ACC112 (cell line): ENCODE results near the gene BIRC3.

Experiments used
- H2AFZ ChIP-seq: fragments of 200-600 bp; sonication (generic); one replicate; pipeline ENCODE4 v1.6.0; 2017; ENCODE audit warnings: antibody characterized with exemption, low read length; ENCODE audit not compliant: unreplicated experiment
- H3K27ac ChIP-seq: fragments of 200-600 bp; sonication (generic); 2 replicates; pipeline ENCODE4 v1.5.1; 2014; ENCODE audit warnings: low read depth, mild to moderate bottlenecking, antibody characterized with exemption, low read length, moderate library complexity
- H3K27me3 ChIP-seq: fragments of 200-600 bp; sonication (generic); 2 replicates; pipeline ENCODE4 v1.6.1; 2014; ENCODE audit warnings: mild to moderate bottlenecking, antibody characterized with exemption, low read length, moderate library complexity, mixed read lengths; ENCODE audit not compliant: insufficient read depth
- H3K36me3 ChIP-seq: fragments of 200-600 bp; sonication (generic); 2 replicates; pipeline ENCODE4 v1.6.1; 2016; ENCODE audit warnings: mild to moderate bottlenecking, antibody characterized with exemption, low read length, moderate library complexity, mixed read lengths; ENCODE audit not compliant: insufficient read depth
- H3K4me1 ChIP-seq: fragments of 200-600 bp; sonication (generic); one replicate; pipeline ENCODE4 v1.6.1; 2016; ENCODE audit warnings: low read length, mixed read lengths; ENCODE audit not compliant: insufficient read depth, unreplicated experiment, control insufficient read depth
- H3K4me3 ChIP-seq: fragments of 200-600 bp; sonication (generic); 2 replicates; pipeline ENCODE4 v1.5.1; 2014; ENCODE audit warnings: mild to moderate bottlenecking, low read depth, low read length
- H3K79me2 ChIP-seq: fragments of 200-600 bp; sonication (generic); one replicate; pipeline ENCODE4 v1.6.0; 2016; ENCODE audit warnings: low read length; ENCODE audit not compliant: control insufficient read depth, unreplicated experiment, insufficient read depth

Gene BIRC3

DNA sequence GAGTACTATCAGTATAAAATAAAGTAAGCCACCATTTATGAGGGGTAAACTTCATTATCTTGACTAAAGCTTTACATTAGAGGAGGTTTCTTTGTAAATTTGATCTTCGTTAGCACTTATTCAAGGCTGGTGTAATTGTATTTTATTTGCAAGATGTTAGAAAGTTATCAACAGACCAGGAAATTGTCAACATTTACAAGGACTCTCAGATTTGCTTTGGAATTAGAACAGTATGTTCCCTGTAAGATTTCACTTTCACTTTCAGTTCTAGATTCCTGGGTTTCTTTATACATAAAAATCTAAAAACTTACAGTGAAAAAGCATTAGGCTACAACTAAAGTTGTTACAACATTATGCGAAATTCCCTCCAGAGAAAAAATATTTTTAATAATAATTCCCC lies 4.6 kb upstream of the BIRC3 start:
- Histone ChIP-seq H3K36me3 (no peaks in the 10 kb centered on the region), H2AFZ (peak overlapping the region; percentile 79), H3K79me2 (peaks cover 5% of the 10 kb centered on the region), H3K4me1 (peaks cover 21% of the 10 kb centered on the region), H3K4me3 (peak overlapping the region; percentile 68), H3K27ac (peak overlapping the region; percentile 82), H3K27me3 (no peaks in the 10 kb centered on the region)

DNA sequence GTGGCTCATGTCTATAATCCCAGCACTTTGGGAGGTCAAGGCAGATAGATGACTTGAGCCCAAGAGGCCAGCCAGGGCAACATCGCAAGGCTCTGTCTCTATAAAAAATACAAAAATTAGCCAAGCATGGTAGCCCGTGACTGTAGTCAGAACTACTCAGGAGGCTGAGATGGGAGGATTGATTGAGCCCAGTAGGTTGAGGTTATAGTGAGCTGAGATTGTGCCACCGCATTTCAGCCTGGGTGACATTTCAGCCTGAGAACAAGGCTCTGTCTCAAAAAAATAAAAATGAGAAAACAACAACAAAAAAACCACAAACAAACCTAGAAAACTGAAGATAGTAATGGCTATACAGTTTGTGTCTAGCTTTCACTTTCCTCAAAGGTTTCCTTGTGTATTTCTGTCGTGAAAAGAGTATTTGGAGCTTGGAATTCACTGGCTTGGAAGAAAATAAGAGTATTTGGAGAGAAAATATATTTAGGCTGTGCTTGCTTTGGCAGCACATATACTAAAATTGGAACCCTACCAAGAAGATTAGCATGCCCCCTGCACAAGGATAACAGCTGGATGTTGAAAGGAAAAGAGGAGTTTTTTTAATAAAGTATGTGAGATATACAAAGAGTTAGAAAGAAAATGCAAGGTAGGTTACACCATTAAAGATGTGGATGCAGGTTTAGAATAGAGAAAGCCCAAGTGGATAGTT lies 3.9 kb upstream of the BIRC3 start:
- H3K36me3 ChIP-seq, result no peaks in the 10 kb centered on the region
- H2AFZ ChIP-seq, result peak overlapping the region; percentile 79
- no peaks in the 10 kb centered on the region for H3K27me3 ChIP-seq
- H3K4me1 ChIP-seq, result peaks cover 28% of the 10 kb centered on the region
- peak overlapping the region; percentile 68 for H3K4me3 ChIP-seq
- peak overlapping the region; percentile 82 for H3K27ac ChIP-seq
- peaks cover 12% of the 10 kb centered on the region for H3K79me2 ChIP-seq

DNA sequence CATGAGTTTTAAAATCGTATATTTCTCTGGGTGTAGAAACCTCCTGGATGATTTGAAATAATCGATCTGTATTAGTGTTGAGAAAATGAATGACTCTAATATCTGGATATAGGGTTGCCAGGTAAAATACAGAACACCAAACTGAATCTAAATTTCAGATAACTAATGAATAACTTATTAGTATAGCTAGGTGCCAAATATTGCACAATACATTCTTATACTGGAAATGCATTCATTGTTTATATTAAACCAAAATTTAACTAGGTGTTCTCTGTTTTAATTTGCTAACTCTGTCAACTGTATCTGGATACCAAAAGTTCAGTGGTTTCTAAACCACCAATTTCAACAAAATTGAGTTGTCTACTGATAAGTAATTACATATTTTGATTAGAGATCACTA lies 2.5 kb upstream of the BIRC3 start:
- Histone ChIP-seq H3K4me1 (peaks cover 40% of the 10 kb centered on the region), H3K27me3 (no peaks in the 10 kb centered on the region), H3K27ac (no peak overlapping the region), H3K79me2 (peaks cover 21% of the 10 kb centered on the region), H2AFZ (no peak overlapping the region), H3K4me3 (no peak overlapping the region), H3K36me3 (no peaks in the 10 kb centered on the region)

DNA sequence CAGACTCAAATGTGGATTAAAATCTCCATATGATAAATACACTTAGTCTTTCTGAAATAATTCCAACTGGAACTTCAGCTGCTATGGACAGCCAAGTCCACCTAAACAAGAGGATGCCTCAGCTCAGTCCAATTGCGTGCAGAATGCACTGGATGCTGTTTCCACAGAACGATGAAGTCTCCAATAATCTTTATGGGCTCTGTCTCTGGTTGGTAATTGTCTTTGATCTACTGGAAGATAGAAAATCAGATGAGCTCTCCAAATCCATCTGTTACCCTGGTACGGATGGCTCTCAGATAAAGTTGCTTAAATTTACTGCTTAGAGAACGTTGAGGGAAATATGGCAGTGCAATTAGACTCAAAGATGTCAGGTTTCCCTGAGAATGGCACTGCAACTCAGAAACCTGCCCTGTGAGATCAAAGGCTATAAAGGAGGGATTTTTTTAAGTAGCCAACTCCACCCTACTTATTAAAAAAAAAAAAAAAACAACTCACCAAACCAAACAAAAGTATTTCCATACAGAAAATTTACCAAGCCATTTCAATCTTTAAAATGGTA lies 859 bp upstream of the BIRC3 start:
- Histone ChIP-seq H3K36me3 (no peaks in the 10 kb centered on the region), H3K4me3 (peak overlapping the region; percentile 87), H3K27me3 (no peaks in the 10 kb centered on the region), H3K27ac (peak overlapping the region; percentile 88), H3K79me2 (peaks cover 29% of the 10 kb centered on the region), H3K4me1 (peaks cover 52% of the 10 kb centered on the region), H2AFZ (peak overlapping the region; percentile 27)

DNA sequence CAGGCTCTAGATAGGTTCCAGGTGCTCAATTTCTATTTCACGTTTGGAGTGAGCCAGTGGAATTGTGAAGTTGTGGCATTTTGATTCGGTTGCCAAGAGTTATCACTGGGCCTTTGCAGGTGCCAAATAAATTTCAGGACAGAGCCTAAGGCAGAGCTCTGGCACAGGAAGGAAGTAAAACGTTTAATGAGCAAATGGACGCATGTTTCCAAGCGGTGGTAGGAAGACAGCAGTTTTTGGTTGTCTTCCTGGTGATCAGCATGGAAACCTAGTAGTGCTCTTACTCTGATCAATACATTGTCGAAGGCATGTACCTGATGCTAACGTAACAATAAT lies 452 bp downstream of the BIRC3 start:
- H3K4me1 ChIP-seq, result peaks cover 65% of the 10 kb centered on the region
- no peaks in the 10 kb centered on the region for H3K27me3 ChIP-seq
- peak overlapping the region; percentile 57 for H2AFZ ChIP-seq
- H3K36me3 ChIP-seq, result no peaks in the 10 kb centered on the region
- peak overlapping the region; percentile 88; the same call in 1 of the 2 replicates for H3K27ac ChIP-seq
- H3K4me3 ChIP-seq, result peak overlapping the region; percentile 87
- H3K79me2 ChIP-seq, result peaks cover 29% of the 10 kb centered on the region

DNA sequence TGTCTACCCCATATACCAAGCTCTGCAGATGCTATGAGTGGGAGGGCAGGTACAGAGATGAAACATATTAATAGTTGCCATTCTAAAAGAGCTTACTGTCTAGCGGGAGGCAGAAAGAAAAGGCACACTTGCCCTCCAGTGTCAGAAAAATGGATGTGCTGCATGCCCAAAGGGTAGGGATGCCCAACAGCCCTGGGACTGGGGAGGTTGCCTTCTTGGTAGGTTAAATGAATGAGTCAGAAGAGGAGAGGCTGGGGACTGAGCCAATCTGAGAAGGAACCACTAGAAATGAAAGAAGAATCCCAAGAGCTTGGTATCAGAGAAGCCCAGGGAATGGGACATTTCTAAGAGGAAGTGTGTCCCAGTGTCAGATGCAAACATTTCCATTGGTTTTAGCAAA lies 1.2 kb downstream of the BIRC3 start:
- Histone ChIP-seq H3K4me3 (peak overlapping the region; percentile 87), H3K27me3 (no peaks in the 10 kb centered on the region), H3K4me1 (peaks cover 71% of the 10 kb centered on the region), H3K36me3 (no peaks in the 10 kb centered on the region), H3K27ac (peak overlapping the region; percentile 88; the same call in 1 of the 2 replicates), H2AFZ (no peak overlapping the region), H3K79me2 (peaks cover 29% of the 10 kb centered on the region)

DNA sequence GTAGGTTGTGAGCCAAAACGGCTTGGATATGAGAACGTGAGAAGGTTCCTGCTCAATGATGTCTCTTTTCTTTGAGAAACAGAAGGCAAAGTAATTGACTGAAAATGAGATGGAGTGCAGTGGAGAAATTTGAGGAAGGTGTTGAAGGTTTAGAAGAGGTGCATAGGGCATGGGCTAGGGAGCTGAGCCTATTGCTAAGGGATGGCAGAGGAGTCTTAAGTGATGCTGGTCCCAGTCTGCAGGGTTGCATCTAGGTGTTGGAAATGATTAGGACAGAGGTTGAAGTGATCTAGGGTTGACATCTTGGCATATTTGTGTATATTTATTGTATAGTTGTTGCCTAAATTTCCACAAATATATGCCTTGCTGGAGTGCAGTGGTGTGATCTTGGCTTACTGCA lies 2.3 kb downstream of the BIRC3 start:
- H3K79me2 ChIP-seq, result peaks cover 29% of the 10 kb centered on the region
- H3K27me3 ChIP-seq, result no peaks in the 10 kb centered on the region
- peaks cover 71% of the 10 kb centered on the region for H3K4me1 ChIP-seq
- H2AFZ ChIP-seq, result no peak overlapping the region
- H3K4me3 ChIP-seq, result peak overlapping the region; percentile 50
- no peak overlapping the region for H3K27ac ChIP-seq
- H3K36me3 ChIP-seq, result no peaks in the 10 kb centered on the region

DNA sequence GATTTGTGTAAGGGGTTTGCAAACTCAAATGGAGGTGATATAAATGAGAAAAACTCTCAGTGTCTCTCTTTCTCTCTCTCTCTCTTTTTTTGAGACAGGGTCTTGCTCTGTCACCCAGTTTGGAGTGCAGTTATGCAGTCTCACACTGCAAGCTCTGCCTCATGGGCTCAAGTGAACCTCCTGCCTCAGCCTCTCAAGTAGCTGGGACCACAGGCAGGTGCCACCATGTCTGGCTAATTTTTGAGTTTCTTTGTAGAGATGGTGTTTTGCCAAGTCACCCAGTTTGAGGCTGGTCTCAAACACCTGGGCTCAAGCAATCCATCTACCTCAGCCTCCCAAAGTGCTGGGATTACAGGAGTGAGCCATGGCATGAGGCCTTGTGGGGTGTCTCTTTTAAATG lies 2.9 kb downstream of the BIRC3 start:
- H3K36me3 ChIP-seq, result peaks cover 2% of the 10 kb centered on the region; the same call in 1 of the 2 replicates
- peak overlapping the region; percentile 16; the same call in 1 of the 2 replicates for H3K27ac ChIP-seq
- peaks cover 29% of the 10 kb centered on the region for H3K79me2 ChIP-seq
- H3K4me1 ChIP-seq, result peaks cover 68% of the 10 kb centered on the region
- no peaks in the 10 kb centered on the region for H3K27me3 ChIP-seq
- H2AFZ ChIP-seq, result no peak overlapping the region
- H3K4me3 ChIP-seq, result peak overlapping the region; percentile 1; the same call in 1 of the 2 replicates

DNA sequence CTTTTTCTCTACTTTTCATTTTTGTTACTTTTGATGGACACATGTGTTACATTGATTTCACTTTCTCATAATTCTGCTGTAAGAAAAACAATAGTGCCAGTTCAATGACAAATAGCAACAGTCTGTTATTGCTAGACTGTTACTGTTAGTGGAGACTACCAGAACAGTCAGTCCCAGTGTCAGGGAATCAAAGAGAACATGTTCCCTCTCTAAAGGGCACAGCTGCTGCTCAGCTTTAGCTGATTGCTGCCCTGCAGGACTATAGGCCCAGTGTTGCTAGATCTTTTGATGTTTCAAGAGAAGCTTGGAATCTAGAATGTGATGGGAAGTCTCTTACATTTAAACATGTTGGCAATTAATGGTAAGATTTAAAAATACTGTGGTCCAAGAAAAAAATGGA lies 3.4 kb downstream of the BIRC3 start:
- Histone ChIP-seq H3K79me2 (peaks cover 29% of the 10 kb centered on the region), H3K36me3 (peaks cover 2% of the 10 kb centered on the region; the same call in 1 of the 2 replicates), H2AFZ (no peak overlapping the region), H3K27ac (peak overlapping the region; percentile 16; the same call in 1 of the 2 replicates), H3K4me3 (peak overlapping the region; percentile 32; the same call in 1 of the 2 replicates), H3K27me3 (no peaks in the 10 kb centered on the region), H3K4me1 (peaks cover 68% of the 10 kb centered on the region)

DNA sequence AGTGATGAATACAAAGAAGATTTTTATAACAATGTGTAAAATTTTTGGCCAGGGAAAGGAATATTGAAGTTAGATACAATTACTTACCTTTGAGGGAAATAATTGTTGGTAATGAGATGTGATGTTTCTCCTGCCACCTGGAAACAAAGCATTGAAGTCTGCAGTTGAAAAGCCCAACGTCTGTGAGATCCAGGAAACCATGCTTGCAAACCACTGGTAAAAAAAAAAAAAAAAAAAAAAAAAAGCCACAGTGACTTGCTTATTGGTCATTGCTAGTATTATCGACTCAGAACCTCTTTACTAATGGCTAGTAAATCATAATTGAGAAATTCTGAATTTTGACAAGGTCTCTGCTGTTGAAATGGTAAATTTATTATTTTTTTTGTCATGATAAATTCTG lies 5.3 kb downstream of the BIRC3 start:
- Histone ChIP-seq H3K79me2 (peaks cover 25% of the 10 kb centered on the region), H3K4me1 (peaks cover 61% of the 10 kb centered on the region), H3K36me3 (peaks cover 2% of the 10 kb centered on the region; the same call in 1 of the 2 replicates), H3K27ac (peak overlapping the region; percentile 58), H3K27me3 (no peaks in the 10 kb centered on the region), H3K4me3 (peak overlapping the region; percentile 25; the same call in 1 of the 2 replicates), H2AFZ (peak overlapping the region; percentile 16)
